Epithelial cell of esophagus (primary cell): Measurements from ENCODE around the gene ATP6V1F.
A peak's percentile ranks its signal among the peaks of the same experiment; 100 is the strongest.

ENCODE experiments used
- DNase-seq: peaks from one replicate; pipeline ENCODE4 v3.0.0; 2010; ENCODE audit warnings: low read depth
- H3K4me3 ChIP-seq: 2 replicates; pipeline ENCODE4 v1.5.1; 2011; ENCODE audit warnings: mild to moderate bottlenecking, low read length, control low read depth
- CTCF ChIP-seq: IDR thresholded peaks from 2 replicates; pipeline ENCODE4 v1.5.1; 2011; ENCODE audit warnings: low read depth, mild to moderate bottlenecking, low read length, control low read depth, inconsistent platforms; ENCODE audit not compliant: insufficient read depth; ENCODE audit errors: missing control alignments

The ATP6V1F gene

GRCh38 chr7:128899392-128899791 is 36.7 kb downstream of the ATP6V1F start:
- no peak for DNase-seq

GRCh38 chr7:128900237-128900636 is 37.6 kb downstream of the ATP6V1F start:
- no peak for DNase-seq
- no peak for TF ChIP-seq CTCF
- no peak overlapping the region for H3K4me3 ChIP-seq

More at GRCh38 chr7:128899392-128899791, 36.7 kb downstream of the ATP6V1F start:
- TF ChIP-seq CTCF: no peak
- no peak overlapping the region for H3K4me3 ChIP-seq

- DNase-seq: peak; percentile 30
- no peak overlapping the region for H3K4me3 ChIP-seq
- TF ChIP-seq CTCF: no peak
Measured at GRCh38 chr7:128902761-128903585, 40.3 kb downstream of the ATP6V1F start.

GRCh38 chr7:128903621-128904361 is 41.1 kb downstream of the ATP6V1F start:
- no peak for DNase-seq
- TF ChIP-seq CTCF: no peak
- no peak overlapping the region for H3K4me3 ChIP-seq

GRCh38 chr7:128904381-128905197 is 41.9 kb downstream of the ATP6V1F start:
- no peak overlapping the region for H3K4me3 ChIP-seq
- TF ChIP-seq CTCF: peak; percentile 65
- DNase-seq: peak; percentile 69

GRCh38 chr7:128906001-128906765 is 43.5 kb downstream of the ATP6V1F start:
- no peak overlapping the region for H3K4me3 ChIP-seq
- no peak for TF ChIP-seq CTCF
- no peak for DNase-seq
